ENCODE results near the gene MCMBP. TPM values are rescaled to one million over a fixed set of nuclear protein-coding genes. Genes with fewer than 3 reads are reported as not detected.
A peak's percentile ranks its signal among the peaks of the same experiment; 100 is the strongest.

MCMBP gene
- total and polyA plus RNA-seq, 10 donors: 14.2 to 67.6 (median 47.7) TPM

GRCh38 chr10:119896061-119896655 is 23.5 kb upstream of the MCMBP start:
- Histone ChIP-seq H3K9me3 (no peaks in the 10 kb centered on the region), H3K27ac (peak overlapping the region in 6 of 8 donors; percentile 4 to 33 (median 19)), H3K27me3 (replicated peaks in 1 of 7) (no peaks in the 10 kb centered on the region), H3K36me3 (peaks cover 0 to 51% (median 14%) of the 10 kb centered on the region in 6 donors), H3K4me1 (peaks cover 37 to 94% (median 66%) of the 10 kb centered on the region in 6 donors), H3K4me3 (no peak overlapping the region)
- intact Hi-C loops (cut with DNase I; ENCODE audit: low total_unique reads): no loop called here
- DNase-seq: no peak
- no peak for TF ChIP-seq CTCF (IDR thresholded peaks at IDR 0.05 in 8 of 11, conservative IDR thresholded peaks at IDR 0.05 in 3 of 11)
- no peak for TF ChIP-seq POLR2AphosphoS5 (IDR thresholded peaks at IDR 0.05)
- no peak for TF ChIP-seq POLR2A (IDR thresholded peaks at IDR 0.05)
- 28 to 52% (median 37%) methylated on average over 4 of the region's 4 CpGs for WGBS, 5 donors

- Histone ChIP-seq H3K36me3 (peaks cover 0 to 31% (median 11%) of the 10 kb centered on the region in 6 donors), H3K27me3 (replicated peaks in 1 of 7) (no peaks in the 10 kb centered on the region), H3K27ac (no peak overlapping the region), H3K4me3 (peak overlapping the region in 4 of 8 donors; percentile 71 to 92 (median 82)), H3K4me1 (peaks cover 31 to 75% (median 51%) of the 10 kb centered on the region in 6 donors), H3K9me3 (peaks cover 0 to 5% (median 0%) of the 10 kb centered on the region in 8 donors)
- intact Hi-C loops (cut with DNase I; ENCODE audit: low total_unique reads): no loop called here
- 95 to 99% (median 97%) methylated on average over 3 of the region's 3 CpGs for WGBS, 5 donors
- DNase-seq: no peak
- TF ChIP-seq POLR2A (IDR thresholded peaks at IDR 0.05): no peak
- no peak for TF ChIP-seq POLR2AphosphoS5 (IDR thresholded peaks at IDR 0.05)
Observed at GRCh38 chr10:119893845-119894427, 21.3 kb upstream of the MCMBP start.

GRCh38 chr10:119893074-119893473 is 20.4 kb upstream of the MCMBP start:
- peaks cover 31 to 72% (median 46%) of the 10 kb centered on the region in 6 donors for H3K4me1 ChIP-seq
- intact Hi-C loops (cut with DNase I; ENCODE audit: low total_unique reads): no loop called here

More at GRCh38 chr10:119893074-119893473, 20.4 kb upstream of the MCMBP start:
- no peak for TF ChIP-seq POLR2AphosphoS5 (IDR thresholded peaks at IDR 0.05)
- no peak for TF ChIP-seq CTCF (IDR thresholded peaks at IDR 0.05 in 8 of 11, conservative IDR thresholded peaks at IDR 0.05 in 3 of 11)
- TF ChIP-seq POLR2A (IDR thresholded peaks at IDR 0.05): no peak
- H3K27me3 ChIP-seq (replicated peaks in 1 of 7): no peaks in the 10 kb centered on the region
- H3K9me3 ChIP-seq: peaks cover 0 to 5% (median 0%) of the 10 kb centered on the region in 8 donors
- H3K36me3 ChIP-seq: peaks cover 0 to 23% (median 3%) of the 10 kb centered on the region in 6 donors
- H3K4me3 ChIP-seq: peak overlapping the region; percentile 61 to 92 (median 83)
- peak overlapping the region; percentile 69 to 94 (median 89) for H3K27ac ChIP-seq
- 9 to 13% (median 11%) methylated on average over 9 of the region's 9 CpGs for WGBS, 5 donors
- no peak for DNase-seq

All from spleen (tissue), 11 donors.